GM23338 (cell line): ENCODE measurements around the gene ECSCR. TPM values are rescaled to one million over a fixed set of nuclear protein-coding genes. Genes with fewer than 3 reads are reported as not detected.

Experiments used
- ATAC-seq: fragments of 200-7000 bp; cut with Tn5 transposase; 3 replicates; pipeline ENCODE4 v1.9.1; 2020
- DNase-seq: peaks from one replicate; pipeline ENCODE4 v3.0.0-alpha.2; 2015; ENCODE audit warnings: low spot score
- H2AFZ ChIP-seq: fragments of 200-600 bp; sonication (generic); 2 replicates; pipeline ENCODE4 v1.8.0; 2016; ENCODE audit warnings: antibody characterized with exemption, mild to moderate bottlenecking, moderate library complexity
- H3F3A ChIP-seq: fragments of 200-600 bp; sonication (generic); replicated peaks from 2 replicates; pipeline ENCODE4 v1.8.0; 2017; ENCODE audit warnings: antibody characterized with exemption, mixed run types, low read depth
- H3K27ac ChIP-seq: fragments of 200-600 bp; sonication (generic); 2 replicates; pipeline ENCODE4 v1.6.1; 2016; ENCODE audit warnings: low read depth
- H3K27me3 ChIP-seq: fragments of 200-600 bp; sonication (generic); 2 replicates; pipeline ENCODE4 v1.8.0; 2016; ENCODE audit warnings: mild to moderate bottlenecking, mixed run types, moderate library complexity; ENCODE audit not compliant: insufficient read depth
- H3K36me3 ChIP-seq: fragments of 200-600 bp; sonication (generic); 2 replicates; pipeline ENCODE4 v1.8.0; 2016; ENCODE audit warnings: mild to moderate bottlenecking; ENCODE audit not compliant: insufficient read depth
- H3K4me1 ChIP-seq: fragments of 200-600 bp; sonication (generic); 2 replicates; pipeline ENCODE4 v1.8.0; 2016; ENCODE audit warnings: mild to moderate bottlenecking, moderate library complexity; ENCODE audit not compliant: insufficient read depth
- H3K4me2 ChIP-seq: fragments of 200-600 bp; sonication (generic); 2 replicates; pipeline ENCODE4 v1.7.1; 2017; ENCODE audit warnings: mixed run types
- H3K4me3 ChIP-seq: fragments of 200-600 bp; sonication (generic); 2 replicates; pipeline ENCODE4 v1.6.1; 2016; ENCODE audit warnings: mixed run types
- H3K79me2 ChIP-seq: fragments of 200-600 bp; sonication (generic); replicated peaks from 2 replicates; pipeline ENCODE4 v1.8.0; 2017; ENCODE audit warnings: mild to moderate bottlenecking; ENCODE audit not compliant: insufficient read depth
- H3K9me2 ChIP-seq: fragments of 200-600 bp; sonication (generic); 2 replicates; pipeline ENCODE4 v1.8.0; 2017; ENCODE audit not compliant: insufficient read depth
- H4K20me1 ChIP-seq: fragments of 200-600 bp; sonication (generic); replicated peaks from 2 replicates; pipeline ENCODE4 v1.8.0; 2017; ENCODE audit warnings: mild to moderate bottlenecking; ENCODE audit not compliant: insufficient read depth
- H3K27ac Mint-ChIP-seq: 2 replicates; pipeline ENCODE4 v1.8.0; 2020; ENCODE audit warnings: inconsistent platforms, mild to moderate bottlenecking, moderate library complexity, mixed read lengths
- H3K27me3 Mint-ChIP-seq: 3 replicates; pipeline ENCODE4 v1.8.0; 2022; ENCODE audit warnings: low read depth, mild to moderate bottlenecking, moderate library complexity, mixed read lengths, inconsistent platforms; ENCODE audit not compliant: insufficient read depth, poor library complexity
- H3K36me3 Mint-ChIP-seq: 3 replicates; pipeline ENCODE4 v1.8.0; 2021; ENCODE audit warnings: low read depth, mild to moderate bottlenecking, inconsistent platforms, moderate library complexity, mixed read lengths
- H3K4me1 Mint-ChIP-seq: 3 replicates; pipeline ENCODE4 v1.8.0; 2020; ENCODE audit warnings: mild to moderate bottlenecking, inconsistent platforms, mixed read lengths
- H3K4me3 Mint-ChIP-seq: 3 replicates; pipeline ENCODE4 v1.8.0; 2021; ENCODE audit warnings: moderate library complexity, mild to moderate bottlenecking, inconsistent platforms, mixed read lengths
- H3K9me3 Mint-ChIP-seq: 3 replicates; pipeline ENCODE4 v1.8.0; 2020; ENCODE audit warnings: moderate library complexity, mild to moderate bottlenecking, inconsistent platforms, mixed read lengths
- CREB1 ChIP-seq: fragments of 250-450 bp; sonication (Bioruptor Pico); IDR thresholded peaks from 2 replicates; pipeline ENCODE4 v1.5.0; 2020; ENCODE audit warnings: low read depth, mild to moderate bottlenecking, moderate library complexity
- EZH2 ChIP-seq: fragments of 200-600 bp; sonication (generic); IDR thresholded peaks from one replicate; pipeline ENCODE4 v1.8.0; 2017; ENCODE audit warnings: antibody characterized with exemption, mild to moderate bottlenecking, low read depth; ENCODE audit not compliant: unreplicated experiment
- EZH2phosphoT487 ChIP-seq: fragments of 200-600 bp; sonication (generic); IDR thresholded peaks from one replicate; pipeline ENCODE4 v1.8.1; 2018; ENCODE audit warnings: antibody characterized with exemption; ENCODE audit not compliant: unreplicated experiment
- JUNB ChIP-seq: IDR thresholded peaks from one replicate; pipeline ENCODE4 v1.6.1; 2016; ENCODE audit warnings: antibody characterized with exemption; ENCODE audit not compliant: unreplicated experiment
- POLR2AphosphoS5 ChIP-seq: IDR thresholded peaks from 2 replicates; pipeline ENCODE4 v1.6.1; 2016; ENCODE audit warnings: antibody characterized with exemption, low read depth
- STAT1 ChIP-seq: IDR thresholded peaks from one replicate; pipeline ENCODE4 v1.6.1; 2016; ENCODE audit warnings: antibody characterized with exemption; ENCODE audit not compliant: unreplicated experiment
- ZNF331 ChIP-seq: fragments of 250-450 bp; sonication (Bioruptor Pico); IDR thresholded peaks from 2 replicates; pipeline ENCODE4 v1.5.0; 2020; ENCODE audit warnings: low read depth, mild to moderate bottlenecking, moderate library complexity
- polyA plus RNA-seq: library from polyadenylated mRNA; unstranded; fragments of >200 nt; fragmentation: Nextera tagmentation; extraction: Ambion mirVana; gene quantifications from 2 replicates; pipeline ENCODE4 v1.2.1, GENCODE V29; 2016
- total RNA-seq: library from RNA; depleted of rRNA; stranded (reverse); fragments of >200 nt; shearing (Covaris generic); gene quantifications from 2 replicates; pipeline ENCODE4 v1.2.3, GENCODE V29; 2014
- TF ChIP-seq, protein P1 (sequence below): IDR thresholded peaks from one replicate; pipeline ENCODE4 v1.6.1; 2018; ENCODE audit warnings: antibody characterized with exemption; ENCODE audit not compliant: unreplicated experiment
- TF ChIP-seq, protein P2 (sequence below), 2 experiments: fragments of 200-600 bp in 1 of 2; sonication (generic) in 1 of 2; conservative IDR thresholded peaks; 2 replicates each; pipeline versions ENCODE4 v1.5.1 to v1.6.1; 2016 to 2017; ENCODE audit warnings: antibody characterized with exemption in 2 of 2, low read depth in 2 of 2, mild to moderate bottlenecking in 2 of 2, moderate library complexity in 1 of 2
- TF ChIP-seq, protein P3 (sequence below): fragments of 250-450 bp; sonication (Bioruptor Pico); IDR thresholded peaks from 2 replicates; pipeline ENCODE4 v1.5.0; 2020; ENCODE audit warnings: mild to moderate bottlenecking, moderate library complexity

ECSCR gene
- total and polyA plus RNA-seq, 2 experiments from 2014 or later: 2.2 to 2.6 TPM

DNA sequence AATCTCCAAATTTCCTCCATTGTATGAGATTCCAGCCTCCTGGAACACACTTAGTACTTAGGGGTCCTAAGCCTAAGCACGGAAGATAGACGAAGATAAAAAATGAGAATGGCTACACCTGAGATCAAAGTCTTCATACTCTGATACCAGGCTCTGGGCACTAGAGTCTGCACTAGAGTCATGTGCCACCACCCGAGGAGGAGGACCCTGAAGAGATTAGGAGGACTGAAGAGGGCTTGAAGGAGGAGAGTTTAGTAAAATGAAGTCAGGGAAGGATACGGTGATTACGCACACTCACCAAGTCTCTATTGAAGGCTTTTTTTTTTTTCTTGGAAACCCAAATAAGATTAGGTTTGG is 58.1 kb downstream of the ECSCR start:
- H3K36me3 Mint-ChIP-seq: peaks cover 6% of the 10 kb centered on the region
- TF ChIP-seq ZNF331 (CRISPR knock-in tag) (no peak), JUNB (no peak), EZH2phosphoT487 (no peak), POLR2AphosphoS5 (no peak), EZH2 (no peak), STAT1 (no peak)
- TF ChIP-seq, protein P1, sequence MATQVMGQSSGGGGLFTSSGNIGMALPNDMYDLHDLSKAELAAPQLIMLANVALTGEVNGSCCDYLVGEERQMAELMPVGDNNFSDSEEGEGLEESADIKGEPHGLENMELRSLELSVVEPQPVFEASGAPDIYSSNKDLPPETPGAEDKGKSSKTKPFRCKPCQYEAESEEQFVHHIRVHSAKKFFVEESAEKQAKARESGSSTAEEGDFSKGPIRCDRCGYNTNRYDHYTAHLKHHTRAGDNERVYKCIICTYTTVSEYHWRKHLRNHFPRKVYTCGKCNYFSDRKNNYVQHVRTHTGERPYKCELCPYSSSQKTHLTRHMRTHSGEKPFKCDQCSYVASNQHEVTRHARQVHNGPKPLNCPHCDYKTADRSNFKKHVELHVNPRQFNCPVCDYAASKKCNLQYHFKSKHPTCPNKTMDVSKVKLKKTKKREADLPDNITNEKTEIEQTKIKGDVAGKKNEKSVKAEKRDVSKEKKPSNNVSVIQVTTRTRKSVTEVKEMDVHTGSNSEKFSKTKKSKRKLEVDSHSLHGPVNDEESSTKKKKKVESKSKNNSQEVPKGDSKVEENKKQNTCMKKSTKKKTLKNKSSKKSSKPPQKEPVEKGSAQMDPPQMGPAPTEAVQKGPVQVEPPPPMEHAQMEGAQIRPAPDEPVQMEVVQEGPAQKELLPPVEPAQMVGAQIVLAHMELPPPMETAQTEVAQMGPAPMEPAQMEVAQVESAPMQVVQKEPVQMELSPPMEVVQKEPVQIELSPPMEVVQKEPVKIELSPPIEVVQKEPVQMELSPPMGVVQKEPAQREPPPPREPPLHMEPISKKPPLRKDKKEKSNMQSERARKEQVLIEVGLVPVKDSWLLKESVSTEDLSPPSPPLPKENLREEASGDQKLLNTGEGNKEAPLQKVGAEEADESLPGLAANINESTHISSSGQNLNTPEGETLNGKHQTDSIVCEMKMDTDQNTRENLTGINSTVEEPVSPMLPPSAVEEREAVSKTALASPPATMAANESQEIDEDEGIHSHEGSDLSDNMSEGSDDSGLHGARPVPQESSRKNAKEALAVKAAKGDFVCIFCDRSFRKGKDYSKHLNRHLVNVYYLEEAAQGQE: no peak
- TF ChIP-seq, protein P2, sequence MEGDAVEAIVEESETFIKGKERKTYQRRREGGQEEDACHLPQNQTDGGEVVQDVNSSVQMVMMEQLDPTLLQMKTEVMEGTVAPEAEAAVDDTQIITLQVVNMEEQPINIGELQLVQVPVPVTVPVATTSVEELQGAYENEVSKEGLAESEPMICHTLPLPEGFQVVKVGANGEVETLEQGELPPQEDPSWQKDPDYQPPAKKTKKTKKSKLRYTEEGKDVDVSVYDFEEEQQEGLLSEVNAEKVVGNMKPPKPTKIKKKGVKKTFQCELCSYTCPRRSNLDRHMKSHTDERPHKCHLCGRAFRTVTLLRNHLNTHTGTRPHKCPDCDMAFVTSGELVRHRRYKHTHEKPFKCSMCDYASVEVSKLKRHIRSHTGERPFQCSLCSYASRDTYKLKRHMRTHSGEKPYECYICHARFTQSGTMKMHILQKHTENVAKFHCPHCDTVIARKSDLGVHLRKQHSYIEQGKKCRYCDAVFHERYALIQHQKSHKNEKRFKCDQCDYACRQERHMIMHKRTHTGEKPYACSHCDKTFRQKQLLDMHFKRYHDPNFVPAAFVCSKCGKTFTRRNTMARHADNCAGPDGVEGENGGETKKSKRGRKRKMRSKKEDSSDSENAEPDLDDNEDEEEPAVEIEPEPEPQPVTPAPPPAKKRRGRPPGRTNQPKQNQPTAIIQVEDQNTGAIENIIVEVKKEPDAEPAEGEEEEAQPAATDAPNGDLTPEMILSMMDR (conservative IDR thresholded peaks at IDR 0.05; ENCODE audit: low read depth in 2 of 2): 0 out of 4 replicates have a peak, but pooled peaks of 1 of the 2 experiments have one; percentile 5
- Histone ChIP-seq H3K36me3 (no peaks in the 10 kb centered on the region), H3F3A (peaks cover 16% of the 10 kb centered on the region), H3K27ac (peak overlapping the region; percentile 91), H3K79me2 (0 out of 2 replicates have a peak, but pooled peaks cover 3% of the 10 kb centered on the region), H3K4me2 (peak overlapping the region; percentile 81), H3K9me2 (no peaks in the 10 kb centered on the region), H3K27me3 (no peaks in the 10 kb centered on the region), H3K4me1 (peaks cover 16% of the 10 kb centered on the region), H4K20me1 (0 out of 2 replicates have a peak, but pooled peaks cover 5% of the 10 kb centered on the region), H3K4me3 (peak overlapping the region; percentile 65), H2AFZ (peak overlapping the region; percentile 92)
- ATAC-seq: peak; percentile 6
- H3K9me3 Mint-ChIP-seq: no peaks in the 10 kb centered on the region
- peak overlapping the region; percentile 95 for H3K4me3 Mint-ChIP-seq
- peaks cover 12% of the 10 kb centered on the region for H3K27me3 Mint-ChIP-seq
- peak overlapping the region; percentile 100 for H3K27ac Mint-ChIP-seq
- no peak for DNase-seq
- peaks cover 15% of the 10 kb centered on the region for H3K4me1 Mint-ChIP-seq

DNA sequence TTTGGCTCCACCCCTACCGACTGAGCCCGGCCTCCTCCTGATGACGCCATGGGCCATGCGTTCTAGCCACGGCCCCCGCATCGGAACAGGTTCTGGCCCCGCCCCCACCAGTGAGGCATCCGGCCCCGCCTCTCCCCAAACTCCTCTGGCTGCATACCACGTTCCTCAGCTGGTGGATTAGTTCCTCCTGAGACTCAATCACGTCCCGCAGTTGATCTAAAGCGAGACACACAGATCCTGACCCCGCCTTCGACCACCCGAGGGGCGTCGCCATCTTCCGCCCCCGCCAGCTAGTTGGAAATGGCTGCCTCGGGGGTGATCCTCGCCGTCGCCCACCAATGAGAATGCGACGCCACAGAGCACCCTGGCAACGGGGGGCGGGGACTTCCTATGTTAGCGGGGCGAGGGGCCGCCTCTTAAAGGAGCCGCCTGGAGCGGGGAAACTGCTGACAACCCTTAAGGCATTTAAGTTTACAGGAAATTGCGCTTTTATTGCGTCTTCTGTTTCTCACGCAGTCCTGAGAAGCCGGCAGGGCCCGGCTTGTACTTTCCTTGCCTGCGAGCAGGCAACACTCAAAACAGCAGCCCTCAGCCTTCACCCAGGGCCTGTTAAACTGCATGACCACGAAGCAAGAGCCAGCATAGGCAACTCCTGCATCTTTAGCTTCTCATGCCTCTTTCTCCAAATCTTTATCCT is 58.6 kb downstream of the ECSCR start, which contains the start of gene SPATA24:
TSS of gene SPATA24 (minus strand) at position 303 of the 697 bp plus-strand sequence. CDS start at position 274, 29 bp downstream.
- Mint-ChIP-seq H3K36me3 (peaks cover 10% of the 10 kb centered on the region), H3K27me3 (peaks cover 11% of the 10 kb centered on the region), H3K4me1 (peaks cover 15% of the 10 kb centered on the region), H3K4me3 (peak within 1 kb of the TSS; percentile 95), H3K27ac (peak within 1 kb of the TSS; percentile 100), H3K9me3 (no peaks in the 10 kb centered on the region)
- DNase-seq (peak; percentile 100), ATAC-seq (peak; percentile 91)
- Histone ChIP-seq H3K27ac (peak within 1 kb of the TSS; percentile 94), H3K27me3 (no peaks in the 10 kb centered on the region), H3K36me3 (no peaks in the 10 kb centered on the region), H3K4me2 (peak within 1 kb of the TSS; percentile 81), H3K4me1 (peaks cover 16% of the 10 kb centered on the region), H3K4me3 (peak within 1 kb of the TSS; percentile 65), H3K9me2 (no peaks in the 10 kb centered on the region), H3K79me2 (0 out of 2 replicates have a peak, but pooled peaks cover 3% of the 10 kb centered on the region), H4K20me1 (0 out of 2 replicates have a peak, but pooled peaks cover 5% of the 10 kb centered on the region), H2AFZ (peak within 1 kb of the TSS; percentile 92), H3F3A (peaks cover 16% of the 10 kb centered on the region)
- TF ChIP-seq POLR2AphosphoS5 (peak; percentile 74), CREB1 (peak; percentile 87)
- TF ChIP-seq, protein P3, sequence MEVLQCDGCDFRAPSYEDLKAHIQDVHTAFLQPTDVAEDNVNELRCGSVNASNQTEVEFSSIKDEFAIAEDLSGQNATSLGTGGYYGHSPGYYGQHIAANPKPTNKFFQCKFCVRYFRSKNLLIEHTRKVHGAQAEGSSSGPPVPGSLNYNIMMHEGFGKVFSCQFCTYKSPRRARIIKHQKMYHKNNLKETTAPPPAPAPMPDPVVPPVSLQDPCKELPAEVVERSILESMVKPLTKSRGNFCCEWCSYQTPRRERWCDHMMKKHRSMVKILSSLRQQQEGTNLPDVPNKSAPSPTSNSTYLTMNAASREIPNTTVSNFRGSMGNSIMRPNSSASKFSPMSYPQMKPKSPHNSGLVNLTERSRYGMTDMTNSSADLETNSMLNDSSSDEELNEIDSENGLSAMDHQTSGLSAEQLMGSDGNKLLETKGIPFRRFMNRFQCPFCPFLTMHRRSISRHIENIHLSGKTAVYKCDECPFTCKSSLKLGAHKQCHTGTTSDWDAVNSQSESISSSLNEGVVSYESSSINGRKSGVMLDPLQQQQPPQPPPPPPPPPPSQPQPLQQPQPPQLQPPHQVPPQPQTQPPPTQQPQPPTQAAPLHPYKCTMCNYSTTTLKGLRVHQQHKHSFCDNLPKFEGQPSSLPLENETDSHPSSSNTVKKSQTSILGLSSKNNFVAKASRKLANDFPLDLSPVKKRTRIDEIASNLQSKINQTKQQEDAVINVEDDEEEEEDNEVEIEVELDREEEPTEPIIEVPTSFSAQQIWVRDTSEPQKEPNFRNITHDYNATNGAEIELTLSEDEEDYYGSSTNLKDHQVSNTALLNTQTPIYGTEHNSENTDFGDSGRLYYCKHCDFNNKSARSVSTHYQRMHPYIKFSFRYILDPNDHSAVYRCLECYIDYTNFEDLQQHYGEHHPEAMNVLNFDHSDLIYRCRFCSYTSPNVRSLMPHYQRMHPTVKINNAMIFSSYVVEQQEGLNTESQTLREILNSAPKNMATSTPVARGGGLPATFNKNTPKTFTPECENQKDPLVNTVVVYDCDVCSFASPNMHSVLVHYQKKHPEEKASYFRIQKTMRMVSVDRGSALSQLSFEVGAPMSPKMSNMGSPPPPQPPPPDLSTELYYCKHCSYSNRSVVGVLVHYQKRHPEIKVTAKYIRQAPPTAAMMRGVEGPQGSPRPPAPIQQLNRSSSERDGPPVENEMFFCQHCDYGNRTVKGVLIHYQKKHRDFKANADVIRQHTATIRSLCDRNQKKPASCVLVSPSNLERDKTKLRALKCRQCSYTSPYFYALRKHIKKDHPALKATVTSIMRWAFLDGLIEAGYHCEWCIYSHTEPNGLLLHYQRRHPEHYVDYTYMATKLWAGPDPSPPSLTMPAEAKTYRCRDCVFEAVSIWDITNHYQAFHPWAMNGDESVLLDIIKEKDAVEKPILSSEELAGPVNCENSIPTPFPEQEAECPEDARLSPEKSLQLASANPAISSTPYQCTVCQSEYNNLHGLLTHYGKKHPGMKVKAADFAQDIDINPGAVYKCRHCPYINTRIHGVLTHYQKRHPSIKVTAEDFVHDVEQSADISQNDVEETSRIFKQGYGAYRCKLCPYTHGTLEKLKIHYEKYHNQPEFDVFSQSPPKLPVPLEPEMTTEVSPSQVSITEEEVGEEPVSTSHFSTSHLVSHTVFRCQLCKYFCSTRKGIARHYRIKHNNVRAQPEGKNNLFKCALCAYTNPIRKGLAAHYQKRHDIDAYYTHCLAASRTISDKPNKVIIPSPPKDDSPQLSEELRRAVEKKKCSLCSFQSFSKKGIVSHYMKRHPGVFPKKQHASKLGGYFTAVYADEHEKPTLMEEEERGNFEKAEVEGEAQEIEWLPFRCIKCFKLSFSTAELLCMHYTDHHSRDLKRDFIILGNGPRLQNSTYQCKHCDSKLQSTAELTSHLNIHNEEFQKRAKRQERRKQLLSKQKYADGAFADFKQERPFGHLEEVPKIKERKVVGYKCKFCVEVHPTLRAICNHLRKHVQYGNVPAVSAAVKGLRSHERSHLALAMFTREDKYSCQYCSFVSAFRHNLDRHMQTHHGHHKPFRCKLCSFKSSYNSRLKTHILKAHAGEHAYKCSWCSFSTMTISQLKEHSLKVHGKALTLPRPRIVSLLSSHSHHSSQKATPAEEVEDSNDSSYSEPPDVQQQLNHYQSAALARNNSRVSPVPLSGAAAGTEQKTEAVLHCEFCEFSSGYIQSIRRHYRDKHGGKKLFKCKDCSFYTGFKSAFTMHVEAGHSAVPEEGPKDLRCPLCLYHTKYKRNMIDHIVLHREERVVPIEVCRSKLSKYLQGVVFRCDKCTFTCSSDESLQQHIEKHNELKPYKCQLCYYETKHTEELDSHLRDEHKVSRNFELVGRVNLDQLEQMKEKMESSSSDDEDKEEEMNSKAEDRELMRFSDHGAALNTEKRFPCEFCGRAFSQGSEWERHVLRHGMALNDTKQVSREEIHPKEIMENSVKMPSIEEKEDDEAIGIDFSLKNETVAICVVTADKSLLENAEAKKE (CRISPR knock-in tag): no peak
